NCI-H69 (cell line): ENCODE results near the gene TMEM14C.

Experiments used
- DNase-seq: peaks from one replicate; lab custom pipeline; 2025; lab: John Stamatoyannopoulos, UW

The TMEM14C gene

DNA sequence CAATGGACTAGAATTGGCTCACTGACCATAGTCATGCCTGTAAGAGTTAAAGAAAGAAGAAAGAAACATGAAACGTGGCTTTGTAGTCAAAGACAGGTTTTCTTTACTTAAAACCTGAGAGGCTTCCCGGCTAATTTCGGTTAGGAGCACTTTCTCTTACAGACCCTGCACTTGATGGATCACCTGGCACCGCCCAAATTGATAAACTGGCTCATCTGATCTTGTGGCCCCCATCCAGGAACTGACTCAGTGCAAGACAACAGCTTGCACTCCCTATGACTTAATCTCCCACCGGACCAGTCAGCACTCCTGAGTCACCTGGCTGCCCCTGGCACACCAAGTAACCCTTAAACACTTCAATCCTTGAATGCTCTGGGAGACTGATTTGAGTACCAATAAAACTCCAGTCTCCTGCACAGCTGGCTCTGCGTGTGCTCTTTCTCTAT, 37.0 kb downstream of the TMEM14C start:
- DNase-seq, result peak; percentile 27

DNA sequence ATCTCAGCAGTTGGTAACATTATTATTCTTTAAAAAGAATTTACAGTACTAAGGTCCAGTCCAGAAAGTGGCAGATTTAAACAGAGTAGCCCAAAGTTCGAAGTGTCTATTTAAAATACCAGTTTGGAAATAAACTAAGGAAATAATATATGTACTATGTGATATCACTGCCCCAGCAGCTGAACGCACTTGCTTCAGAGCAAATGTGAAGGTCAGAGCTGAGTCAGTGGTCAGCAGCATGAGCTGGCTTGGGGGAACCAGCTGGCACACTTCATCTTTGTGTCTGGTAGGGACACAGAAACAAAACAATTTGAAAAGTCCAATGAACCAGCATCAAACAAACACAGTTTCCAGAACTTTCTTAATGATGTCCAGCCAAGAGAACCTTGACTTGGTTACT, 40.1 kb downstream of the TMEM14C start:
- no peak for DNase-seq

GRCh38 chr6:10769419-10769818, 46.5 kb downstream of the TMEM14C start:
- no peak for DNase-seq

GRCh38 chr6:10771371-10771894, 48.6 kb downstream of the TMEM14C start:
- DNase-seq, result no peak

DNA sequence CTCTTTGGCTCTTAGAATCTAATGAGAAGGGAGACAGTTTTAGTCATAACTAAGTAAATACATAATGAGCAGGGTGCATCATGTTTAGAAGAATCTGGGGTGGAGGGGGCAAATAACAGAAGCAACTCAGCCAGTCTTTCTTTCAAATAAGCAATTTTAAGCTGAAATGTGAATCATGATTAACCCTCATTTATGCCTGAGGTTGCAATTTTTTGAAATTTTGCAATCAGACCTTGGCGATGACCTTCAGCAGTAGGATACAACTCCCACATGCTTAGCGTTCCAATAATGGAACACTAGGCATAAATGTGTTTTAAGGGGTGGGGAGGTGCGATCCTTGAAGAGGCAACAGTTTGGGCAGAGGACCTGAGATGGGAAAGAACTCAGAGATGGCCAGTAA, 55.4 kb downstream of the TMEM14C start:
- DNase-seq, result no peak

DNA sequence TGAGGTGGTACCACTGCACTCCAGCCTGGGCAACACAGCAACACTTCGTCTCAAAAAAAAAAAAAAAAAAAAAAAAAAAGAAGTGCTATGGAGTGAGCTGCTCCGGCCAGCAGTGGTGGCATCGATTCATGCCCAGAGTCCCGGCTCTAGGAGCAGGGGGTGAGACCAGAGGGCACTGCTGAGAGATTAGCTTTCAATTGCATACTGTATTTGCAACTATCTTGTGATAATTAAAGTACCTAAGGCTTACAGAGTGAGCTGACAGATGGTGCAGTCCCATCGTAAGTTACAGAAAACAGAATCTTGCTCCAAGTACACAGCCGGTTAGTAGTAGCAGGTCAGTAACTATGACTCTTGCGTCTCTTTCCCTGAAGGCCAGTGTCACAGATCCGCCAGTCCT, 56.2 kb downstream of the TMEM14C start:
- no peak for DNase-seq
